H9 (cell line): ENCODE results near the gene IQGAP2. TPM values are rescaled to one million over a fixed set of nuclear protein-coding genes. Genes with fewer than 3 reads are reported as not detected.
A peak's percentile ranks its signal among the peaks of the same experiment; 100 is the strongest.

Source experiments
- DNase-seq: peaks from one replicate; pipeline ENCODE4 v3.0.0-alpha.2; 2017
- H2AFZ ChIP-seq: one replicate; pipeline ENCODE4 v1.6.1; 2013; ENCODE audit warnings: mild to moderate bottlenecking, low read length, control low read depth, moderate library complexity
- H2AK5ac ChIP-seq: 2 replicates; pipeline ENCODE4 v1.6.1; 2013; ENCODE audit warnings: low read length, control low read depth, mixed read lengths; ENCODE audit not compliant: insufficient read length
- H2BK120ac ChIP-seq: one replicate; pipeline ENCODE4 v1.6.1; 2013; ENCODE audit warnings: low read depth, mild to moderate bottlenecking, low read length, control low read depth, inconsistent platforms; ENCODE audit not compliant: poor library complexity, severe bottlenecking
- H2BK12ac ChIP-seq: 2 replicates; pipeline ENCODE4 v1.6.1; 2013; ENCODE audit warnings: low read length, control low read depth, mixed read lengths, low read depth; ENCODE audit not compliant: insufficient read length
- H2BK15ac ChIP-seq: 2 replicates; pipeline ENCODE4 v1.6.1; 2013; ENCODE audit warnings: low read depth, low read length, control low read depth
- H2BK20ac ChIP-seq: one replicate; pipeline ENCODE4 v1.6.1; 2013; ENCODE audit warnings: low read depth, mild to moderate bottlenecking, low read length, control low read depth, inconsistent platforms; ENCODE audit not compliant: poor library complexity, severe bottlenecking
- H2BK5ac ChIP-seq: 2 replicates; pipeline ENCODE4 v1.6.1; 2013; ENCODE audit warnings: low read length, control low read depth, mixed read lengths; ENCODE audit not compliant: insufficient read length
- H3K14ac ChIP-seq: 2 replicates; pipeline ENCODE4 v1.6.1; 2013; ENCODE audit warnings: low read length, control low read depth; ENCODE audit not compliant: insufficient read depth
- H3K18ac ChIP-seq: 2 replicates; pipeline ENCODE4 v1.6.1; 2013; ENCODE audit warnings: low read depth, mild to moderate bottlenecking, mixed read lengths, low read length, control low read depth; ENCODE audit not compliant: insufficient read length
- H3K23ac ChIP-seq: 2 replicates; pipeline ENCODE4 v1.6.1; 2013; ENCODE audit warnings: low read length, control low read depth, mixed read lengths, low read depth; ENCODE audit not compliant: insufficient read length
- H3K23me2 ChIP-seq: 2 replicates; pipeline ENCODE4 v1.6.1; 2013; ENCODE audit warnings: low read depth, mild to moderate bottlenecking, mixed read lengths, low read length, control low read depth; ENCODE audit not compliant: insufficient read length, poor library complexity, severe bottlenecking
- H3K27ac ChIP-seq: 2 replicates; pipeline ENCODE4 v1.5.1; 2013; ENCODE audit warnings: low read length, control low read depth, mixed read lengths, low read depth; ENCODE audit not compliant: insufficient read length
- H3K27me3 ChIP-seq: 2 replicates; pipeline ENCODE4 v1.6.1; 2013; ENCODE audit warnings: low read length, control low read depth, inconsistent platforms; ENCODE audit not compliant: insufficient read depth
- H3K4ac ChIP-seq: 2 replicates; pipeline ENCODE4 v1.6.1; 2013; ENCODE audit warnings: low read depth, mild to moderate bottlenecking, control low read depth, inconsistent platforms, low read length, moderate library complexity
- H3K4me1 ChIP-seq: 2 replicates; pipeline ENCODE4 v1.6.1; 2013; ENCODE audit warnings: low read length, control low read depth, inconsistent platforms; ENCODE audit not compliant: insufficient read depth
- H3K4me2 ChIP-seq: 2 replicates; pipeline ENCODE4 v1.6.1; 2013; ENCODE audit warnings: low read length, control low read depth, mixed read lengths; ENCODE audit not compliant: insufficient read length, insufficient read depth
- H3K56ac ChIP-seq: 2 replicates; pipeline ENCODE4 v1.6.1; 2013; ENCODE audit warnings: low read depth, mild to moderate bottlenecking, mixed read lengths, low read length, control low read depth; ENCODE audit not compliant: insufficient read length
- H3K79me1 ChIP-seq: 2 replicates; pipeline ENCODE4 v1.6.1; 2013; ENCODE audit warnings: low read depth, mild to moderate bottlenecking, moderate library complexity, low read length, control low read depth, inconsistent platforms; ENCODE audit not compliant: insufficient read depth, poor library complexity, severe bottlenecking
- H3K79me2 ChIP-seq: 2 replicates; pipeline ENCODE4 v1.6.1; 2013; ENCODE audit warnings: low read length, control low read depth, inconsistent platforms; ENCODE audit not compliant: insufficient read depth
- H3K9ac ChIP-seq: 2 replicates; pipeline ENCODE4 v1.6.1; 2013; ENCODE audit warnings: low read length, control low read depth, mixed read lengths; ENCODE audit not compliant: insufficient read length; ENCODE audit errors: extremely low read depth
- H3K9me3 ChIP-seq: one replicate; pipeline ENCODE4 v1.6.1; 2013; ENCODE audit warnings: low read depth, low read length, inconsistent platforms; ENCODE audit not compliant: control insufficient read depth
- H3T11ph ChIP-seq: one replicate; pipeline ENCODE4 v1.6.1; 2013; ENCODE audit warnings: mild to moderate bottlenecking, low read length, control low read depth, inconsistent platforms
- H4K20me1 ChIP-seq: one replicate; pipeline ENCODE4 v1.6.1; 2013; ENCODE audit not compliant: control insufficient read depth, insufficient read length, insufficient read depth
- H4K5ac ChIP-seq: 2 replicates; pipeline ENCODE4 v1.6.1; 2013; ENCODE audit warnings: low read depth, mild to moderate bottlenecking, mixed read lengths, low read length, control low read depth; ENCODE audit not compliant: insufficient read length
- H4K8ac ChIP-seq: replicated peaks from 2 replicates; pipeline ENCODE4 v1.6.1; 2013; ENCODE audit warnings: low read length, control low read depth, mixed read lengths, low read depth; ENCODE audit not compliant: insufficient read length
- H4K91ac ChIP-seq: 2 replicates; pipeline ENCODE4 v1.6.1; 2013; ENCODE audit warnings: low read depth, mild to moderate bottlenecking, moderate library complexity, mixed read lengths, low read length, control low read depth; ENCODE audit not compliant: insufficient read length
- H3K27ac Mint-ChIP-seq, 3 experiments: 2 replicates in 2 of 3; 3 replicates in 1 of 3; pipeline ENCODE4 v1.8.0; 2020 to 2021; ENCODE audit warnings: mixed read lengths in 3 of 3, mild to moderate bottlenecking in 1 of 3, moderate library complexity in 1 of 3
- H3K27me3 Mint-ChIP-seq: 2 replicates; pipeline ENCODE4 v1.8.0; 2021; ENCODE audit warnings: low read depth, mild to moderate bottlenecking, moderate library complexity, mixed read lengths
- H3K36me3 Mint-ChIP-seq, 3 experiments: 2 replicates in 2 of 3; 3 replicates in 1 of 3; pipeline ENCODE4 v1.8.0; 2020 to 2021; ENCODE audit warnings: low read depth in 3 of 3, mixed read lengths in 3 of 3; ENCODE audit not compliant: insufficient read depth in 1 of 3
- H3K4me1 Mint-ChIP-seq, 2 experiments: 2 replicates each; pipeline ENCODE4 v1.8.0; 2020; ENCODE audit warnings: mixed read lengths in 2 of 2
- H3K4me3 Mint-ChIP-seq, 2 experiments: 2 replicates in 1 of 2; 3 replicates in 1 of 2; pipeline ENCODE4 v1.8.0; 2020 to 2021; ENCODE audit warnings: mild to moderate bottlenecking in 2 of 2, mixed read lengths in 2 of 2, moderate library complexity in 1 of 2
- H3K9me3 Mint-ChIP-seq, 2 experiments: 2 replicates in 1 of 2; 3 replicates in 1 of 2; pipeline ENCODE4 v1.8.0; 2020; ENCODE audit warnings: mild to moderate bottlenecking in 2 of 2, mixed read lengths in 2 of 2, moderate library complexity in 1 of 2
- WGBS: extraction: QIAGEN DNeasy Blood & Tissue Kit; methylation state at CpG from one replicate; pipeline ENCODE4 v1.1.7; 2013; ENCODE audit warnings: missing lambda C conversion rate, low lambda C conversion rate, mixed read lengths; ENCODE audit not compliant: insufficient read length; ENCODE audit errors: extremely low coverage; 5-methylcytosine and 5-hydroxymethylcytosine counted together
- total RNA-seq: library from RNA; stranded (reverse); gene quantifications from 2 replicates; pipeline ENCODE4 v1.2.1, GENCODE V29; 2021
- TF ChIP-seq, protein P1 (sequence below): fragments of 200-600 bp; sonication (generic); conservative IDR thresholded peaks from 3 replicates; pipeline ENCODE4 v1.8.0; 2021; ENCODE audit warnings: antibody characterized with exemption, mild to moderate bottlenecking

IQGAP2 gene
- total RNA-seq, 1 experiment from 2014 or later = 22.5 TPM

DNA sequence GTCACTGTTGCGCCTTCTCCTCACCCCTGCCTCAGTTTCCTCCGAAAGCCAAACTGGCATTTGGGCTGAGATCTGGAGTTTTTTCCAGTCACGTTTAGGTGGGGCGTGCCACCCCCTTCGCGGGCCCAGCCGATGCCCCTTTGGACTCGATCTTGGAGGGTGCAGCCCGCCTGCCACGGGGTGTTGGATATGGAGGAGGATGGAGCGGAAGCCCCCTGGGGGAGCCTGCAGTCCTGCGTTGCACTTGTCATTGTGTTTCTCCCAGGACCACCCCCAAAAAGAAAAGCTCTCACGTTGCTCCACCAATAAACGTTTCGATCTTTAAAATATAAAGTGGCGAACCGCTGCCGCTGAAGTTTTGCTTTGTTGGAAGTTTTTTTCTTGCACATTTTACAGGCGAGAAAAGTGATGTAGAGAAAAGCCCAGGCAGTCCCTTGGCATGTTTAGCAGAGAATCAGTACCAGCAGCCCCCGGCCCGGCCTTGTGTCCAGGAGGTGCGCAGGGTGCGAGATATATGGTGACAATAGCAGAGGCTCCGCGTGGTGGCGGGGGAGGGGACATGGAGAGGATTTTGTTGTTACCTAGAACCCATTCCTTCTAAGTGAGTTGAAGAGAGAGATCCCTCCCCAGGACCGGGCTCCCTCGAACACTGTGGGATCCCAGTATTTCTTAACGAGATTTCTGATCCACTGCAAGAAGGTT is 313.5 kb downstream of the IQGAP2 start:
- Mint-ChIP-seq H3K27ac (peak overlapping the region in 1 of 3 experiments; percentile 22; a peak in 1 of 7 replicates), H3K4me1 (peaks cover 12 to 16% of the 10 kb centered on the region in 2 experiments), H3K4me3 (peak overlapping the region; percentile 80 to 89), H3K9me3 (no peaks in the 10 kb centered on the region; a peak in 1 of 5 replicates), H3K27me3 (peaks cover 30% of the 10 kb centered on the region), H3K36me3 (peaks cover 3 to 4% (median 4%) of the 10 kb centered on the region in 3 experiments; a peak in 3 of 7 replicates)
- Histone ChIP-seq H2BK5ac (no peak overlapping the region), H3K4me1 (peaks cover 4% of the 10 kb centered on the region; the same call in 1 of the 2 replicates), H4K91ac (no peak overlapping the region), H3K27me3 (peaks cover 2% of the 10 kb centered on the region; the same call in 1 of the 2 replicates), H3T11ph (no peak overlapping the region), H3K4me2 (peak overlapping the region; percentile 80), H3K18ac (peak overlapping the region; percentile 29), H3K27ac (no peak overlapping the region), H3K56ac (no peak overlapping the region), H3K9ac (peak overlapping the region; percentile 35), H4K8ac (no peak overlapping the region), H3K23me2 (peaks cover 18% of the 10 kb centered on the region), H3K79me1 (peaks cover 8% of the 10 kb centered on the region), H2BK20ac (no peak overlapping the region), H2BK120ac (no peak overlapping the region), H3K14ac (peak overlapping the region; percentile 62; the same call in 1 of the 2 replicates), H3K4ac (no peak overlapping the region), H4K20me1 (no peaks in the 10 kb centered on the region), H2BK15ac (no peak overlapping the region), H3K79me2 (no peaks in the 10 kb centered on the region; the same call in 1 of the 2 replicates), H2AFZ (no peak overlapping the region), H4K5ac (no peak overlapping the region), H3K9me3 (no peaks in the 10 kb centered on the region), H2AK5ac (no peak overlapping the region), H3K23ac (no peak overlapping the region), H2BK12ac (no peak overlapping the region)
- TF ChIP-seq, protein P1, sequence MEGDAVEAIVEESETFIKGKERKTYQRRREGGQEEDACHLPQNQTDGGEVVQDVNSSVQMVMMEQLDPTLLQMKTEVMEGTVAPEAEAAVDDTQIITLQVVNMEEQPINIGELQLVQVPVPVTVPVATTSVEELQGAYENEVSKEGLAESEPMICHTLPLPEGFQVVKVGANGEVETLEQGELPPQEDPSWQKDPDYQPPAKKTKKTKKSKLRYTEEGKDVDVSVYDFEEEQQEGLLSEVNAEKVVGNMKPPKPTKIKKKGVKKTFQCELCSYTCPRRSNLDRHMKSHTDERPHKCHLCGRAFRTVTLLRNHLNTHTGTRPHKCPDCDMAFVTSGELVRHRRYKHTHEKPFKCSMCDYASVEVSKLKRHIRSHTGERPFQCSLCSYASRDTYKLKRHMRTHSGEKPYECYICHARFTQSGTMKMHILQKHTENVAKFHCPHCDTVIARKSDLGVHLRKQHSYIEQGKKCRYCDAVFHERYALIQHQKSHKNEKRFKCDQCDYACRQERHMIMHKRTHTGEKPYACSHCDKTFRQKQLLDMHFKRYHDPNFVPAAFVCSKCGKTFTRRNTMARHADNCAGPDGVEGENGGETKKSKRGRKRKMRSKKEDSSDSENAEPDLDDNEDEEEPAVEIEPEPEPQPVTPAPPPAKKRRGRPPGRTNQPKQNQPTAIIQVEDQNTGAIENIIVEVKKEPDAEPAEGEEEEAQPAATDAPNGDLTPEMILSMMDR = no peak
- peak; percentile 43 for DNase-seq
- WGBS = no CpG with 5 or more reads among the region's 29 CpGs
